Skin of body (tissue), 2 donors: ENCODE results near the gene AOX1. TPM values are rescaled to one million over a fixed set of nuclear protein-coding genes. Genes with fewer than 3 reads are reported as not detected.
A peak's percentile ranks its signal among the peaks of the same experiment; 100 is the strongest.
"Not testable (repeated sequence)": the region's sequence is repeated elsewhere in the genome, so short reads cannot be mapped to it uniquely, and the experiment has no call there.

ENCODE experiments used
- DNase-seq: peaks from one replicate; lab custom pipeline; 2025; lab: John Stamatoyannopoulos, UW
- total RNA-seq: library from RNA; depleted of rRNA; stranded (reverse); fragments of >200 nt; gene quantifications from one replicate; pipeline ENCODE4 v1.2.3, GENCODE V29; 2014

Gene AOX1
- total RNA-seq, 1 donor from 2014 or later, result 2.6 TPM

GRCh38 chr2:200602584-200602983 lies 16.8 kb downstream of the AOX1 start:
- no peak for DNase-seq

- no peak for DNase-seq
Observed at GRCh38 chr2:200603972-200604371, 18.2 kb downstream of the AOX1 start.

- DNase-seq, result no peak
Observed at GRCh38 chr2:200604571-200605255, 18.9 kb downstream of the AOX1 start.

GRCh38 chr2:200608341-200609027 lies 22.7 kb downstream of the AOX1 start:
- no peak for DNase-seq

GRCh38 chr2:200609028-200609614 lies 23.3 kb downstream of the AOX1 start:
- no peak for DNase-seq

GRCh38 chr2:200610217-200610616 lies 24.4 kb downstream of the AOX1 start:
- DNase-seq, result not testable (repeated sequence)

GRCh38 chr2:200613692-200614091 lies 27.9 kb downstream of the AOX1 start:
- no peak for DNase-seq

GRCh38 chr2:200614249-200614648 lies 28.4 kb downstream of the AOX1 start:
- DNase-seq, result no peak

GRCh38 chr2:200615247-200615646 lies 29.4 kb downstream of the AOX1 start:
- DNase-seq, result no peak

GRCh38 chr2:200616193-200616592 lies 30.4 kb downstream of the AOX1 start:
- no peak for DNase-seq

- no peak for DNase-seq
Observed at GRCh38 chr2:200616656-200617055, 30.8 kb downstream of the AOX1 start.

- DNase-seq, result no peak
Observed at GRCh38 chr2:200617156-200618053, 31.6 kb downstream of the AOX1 start.

GRCh38 chr2:200618054-200618419 lies 32.2 kb downstream of the AOX1 start:
- DNase-seq, result no peak

GRCh38 chr2:200618590-200619021 lies 32.8 kb downstream of the AOX1 start:
- DNase-seq, result peak; percentile 89

- DNase-seq, result no peak
Observed at GRCh38 chr2:200619279-200619678, 33.5 kb downstream of the AOX1 start.

- DNase-seq, result no peak
Observed at GRCh38 chr2:200620606-200621390, 35.0 kb downstream of the AOX1 start.

GRCh38 chr2:200622106-200622505 lies 36.3 kb downstream of the AOX1 start:
- DNase-seq, result no peak

- no peak for DNase-seq
Observed at GRCh38 chr2:200624026-200624425, 38.2 kb downstream of the AOX1 start.

- DNase-seq, result no peak
Observed at GRCh38 chr2:200624658-200625057, 38.8 kb downstream of the AOX1 start.

- DNase-seq, result no peak
Observed at GRCh38 chr2:200625282-200625681, 39.5 kb downstream of the AOX1 start.

GRCh38 chr2:200625958-200626363 lies 40.1 kb downstream of the AOX1 start:
- DNase-seq, result no peak
